Caco-2 (cell line): ENCODE measurements around the gene PF4V1. TPM values are rescaled to one million over a fixed set of nuclear protein-coding genes. Genes with fewer than 3 reads are reported as not detected.

Experiments used
- BruUV-seq: library from RNA; stranded (reverse); fragments of 400-500 nt; replicated peaks from 2 replicates; lab custom pipeline; 2021; lab: Mats Ljungman, UMichigan
- CTCF ChIA-PET: fragments of 300-600 bp; sonication (Branson Sonifier 250); formaldehyde crosslinking; loops from one replicate; lab custom pipeline; 2022; ENCODE audit warnings: antibody characterized with exemption; lab: Charles Lee
- POLR2A ChIA-PET: fragments of 300-600 bp; sonication (Branson Sonifier 250); formaldehyde crosslinking; loops from one replicate; lab custom pipeline; 2022; ENCODE audit warnings: antibody characterized with exemption; lab: Charles Lee
- DNase-seq, 2 experiments: peaks; one replicate each; pipeline versions ENCODE4 v3.0.0 to v3.0.0-alpha.2; 2020 to 2022
- H3K27me3 ChIP-seq: replicated peaks from 2 replicates; pipeline ENCODE4 v1.6.0; 2011; ENCODE audit warnings: low read length; ENCODE audit not compliant: control insufficient read depth, insufficient read depth
- H3K36me3 ChIP-seq: 2 replicates; pipeline ENCODE4 v1.5.1; 2011; ENCODE audit warnings: low read length; ENCODE audit not compliant: control insufficient read depth, insufficient read depth
- H3K4me1 ChIP-seq: fragments of 250-450 bp; sonication (Bioruptor Pico); 2 replicates; pipeline ENCODE4 v1.5.1; 2020; ENCODE audit warnings: mild to moderate bottlenecking
- H3K4me3 ChIP-seq: 2 replicates; pipeline ENCODE4 v1.5.1; 2011; ENCODE audit warnings: low read depth, mild to moderate bottlenecking, control low read depth, low read length
- H3K9me3 ChIP-seq: fragments of 250-450 bp; sonication (Bioruptor Pico); 2 replicates; pipeline ENCODE4 v1.5.1; 2020; ENCODE audit warnings: mild to moderate bottlenecking, moderate library complexity
- H3K27ac Mint-ChIP-seq: one replicate; pipeline ENCODE4 v1.8.0; 2022; ENCODE audit warnings: mixed read lengths; ENCODE audit not compliant: unreplicated experiment
- H3K27me3 Mint-ChIP-seq: one replicate; pipeline ENCODE4 v1.8.0; 2022; ENCODE audit warnings: mixed read lengths; ENCODE audit not compliant: insufficient read depth, unreplicated experiment
- H3K36me3 Mint-ChIP-seq: one replicate; pipeline ENCODE4 v1.8.0; 2022; ENCODE audit warnings: mild to moderate bottlenecking, mixed read lengths; ENCODE audit not compliant: insufficient read depth, unreplicated experiment
- H3K4me1 Mint-ChIP-seq: one replicate; pipeline ENCODE4 v1.8.0; 2022; ENCODE audit warnings: low read depth, mixed read lengths; ENCODE audit not compliant: unreplicated experiment
- H3K4me3 Mint-ChIP-seq: one replicate; pipeline ENCODE4 v1.8.0; 2022; ENCODE audit warnings: mild to moderate bottlenecking, moderate library complexity, mixed read lengths; ENCODE audit not compliant: unreplicated experiment
- H3K9me3 Mint-ChIP-seq: one replicate; pipeline ENCODE4 v1.8.0; 2022; ENCODE audit warnings: mixed read lengths; ENCODE audit not compliant: unreplicated experiment
- CTCF ChIP-seq, 2 experiments: fragments of 200-600 bp in 1 of 2; IDR thresholded peaks; 1 replicate in 1 of 2; 2 replicates in 1 of 2; pipeline versions ENCODE4 v1.5.1 to v1.8.0; 2011 to 2022; ENCODE audit warnings: antibody characterized with exemption in 1 of 2, control low read depth in 1 of 2, inconsistent platforms in 1 of 2, low read depth in 1 of 2, low read length in 1 of 2, mild to moderate bottlenecking in 1 of 2, moderate library complexity in 1 of 2; ENCODE audit not compliant: insufficient read depth in 1 of 2, severe bottlenecking in 1 of 2, unreplicated experiment in 1 of 2
- intact Hi-C: fragments of 100-400 bp; cut with micrococcal nuclease; formaldehyde crosslinking; loops from one replicate; pipeline ENCODE4 v1.10.0; 2022; ENCODE audit not compliant: unreplicated experiment
- total RNA-seq: library from RNA; stranded (reverse); gene quantifications from 2 replicates; pipeline ENCODE4 v1.2.3, GENCODE V29; 2022

Gene PF4V1
- total RNA-seq, 1 experiment from 2014 or later: not detected

- BruUV-seq: no TSS peak
- no peak for TF ChIP-seq CTCF (IDR thresholded peaks at IDR 0.05; ENCODE audit: insufficient read depth in 1 of 2, low read depth in 1 of 2, low read length in 1 of 2, severe bottlenecking in 1 of 2, unreplicated experiment in 1 of 2)
- H3K4me3 Mint-ChIP-seq: no peak overlapping the region
- no peak overlapping the region for H3K4me3 ChIP-seq
- H3K4me1 Mint-ChIP-seq: no peaks in the 10 kb centered on the region
- H3K36me3 ChIP-seq: no peaks in the 10 kb centered on the region
- intact Hi-C loops: no loop called here
- H3K36me3 Mint-ChIP-seq: no peaks in the 10 kb centered on the region
- CTCF ChIA-PET: interaction anchor here (1.3 kb wide), 1 partner anchor 10 kb away, joined by 3 read pairs; no protein-coding TSS in a partner anchor
- no peaks in the 10 kb centered on the region for H3K9me3 Mint-ChIP-seq
- no peak overlapping the region for H3K27ac Mint-ChIP-seq
- no peaks in the 10 kb centered on the region for H3K4me1 ChIP-seq
- POLR2A ChIA-PET: no interaction called here
- H3K27me3 ChIP-seq: no peaks in the 10 kb centered on the region
- no peaks in the 10 kb centered on the region for H3K27me3 Mint-ChIP-seq
- DNase-seq: no peak
- H3K9me3 ChIP-seq: no peaks in the 10 kb centered on the region
These were observed 800 bp downstream of the PF4V1 start for GRCh38 chr4:73853718-73854473.

GRCh38 chr4:73855406-73855805, 2.3 kb downstream of the PF4V1 start:
- Mint-ChIP-seq H3K27me3 (no peaks in the 10 kb centered on the region), H3K9me3 (no peaks in the 10 kb centered on the region), H3K4me1 (no peaks in the 10 kb centered on the region), H3K27ac (no peak overlapping the region), H3K4me3 (no peak overlapping the region), H3K36me3 (no peaks in the 10 kb centered on the region)
- intact Hi-C loops: no loop called here
- H3K4me3 ChIP-seq: no peak overlapping the region
- H3K27me3 ChIP-seq: no peaks in the 10 kb centered on the region
- no peaks in the 10 kb centered on the region for H3K4me1 ChIP-seq
- no peaks in the 10 kb centered on the region for H3K36me3 ChIP-seq
- CTCF ChIA-PET: interaction anchor here (0.7 kb wide), 1 partner anchor 73 kb away, joined by 3 read pairs; no protein-coding TSS in a partner anchor
- POLR2A ChIA-PET: no interaction called here
- no TSS peak for BruUV-seq
- H3K9me3 ChIP-seq: no peaks in the 10 kb centered on the region
- no peak for DNase-seq
- TF ChIP-seq CTCF (IDR thresholded peaks at IDR 0.05; ENCODE audit: insufficient read depth in 1 of 2, low read depth in 1 of 2, low read length in 1 of 2, severe bottlenecking in 1 of 2, unreplicated experiment in 1 of 2): no peak

- DNase-seq: no peak
- no peaks in the 10 kb centered on the region for H3K36me3 Mint-ChIP-seq
- Histone ChIP-seq H3K4me3 (no peak overlapping the region), H3K36me3 (no peaks in the 10 kb centered on the region), H3K9me3 (no peaks in the 10 kb centered on the region), H3K27me3 (no peaks in the 10 kb centered on the region), H3K4me1 (no peaks in the 10 kb centered on the region)
- H3K27ac Mint-ChIP-seq: no peak overlapping the region
- BruUV-seq: no TSS peak
- ChIA-PET POLR2A (no interaction called here), CTCF (interaction anchor here (0.6 to 1.1 kb wide), 2 partner anchors 8 to 468 kb away, joined by 3 read pairs; no protein-coding TSS in a partner anchor)
- H3K4me3 Mint-ChIP-seq: no peak overlapping the region
- no peaks in the 10 kb centered on the region for H3K9me3 Mint-ChIP-seq
- peaks cover 3% of the 10 kb centered on the region for H3K27me3 Mint-ChIP-seq
- no peaks in the 10 kb centered on the region for H3K4me1 Mint-ChIP-seq
- intact Hi-C loops: no loop called here
- no peak for TF ChIP-seq CTCF (IDR thresholded peaks at IDR 0.05; ENCODE audit: insufficient read depth in 1 of 2, low read depth in 1 of 2, low read length in 1 of 2, severe bottlenecking in 1 of 2, unreplicated experiment in 1 of 2)
These were observed 3.4 kb downstream of the PF4V1 start for GRCh38 chr4:73856518-73856917.
